Measurements from ENCODE around the gene ADAMTS20.

ADAMTS20 gene

GRCh38 chr12:43305065-43305464 is 246.9 kb downstream of the ADAMTS20 start:
- Histone ChIP-seq H3K4me3 (ENCODE audit: insufficient read depth, low read length, poor library complexity, severe bottlenecking) (no peak overlapping the region), H3K79me2 (ENCODE audit: insufficient read depth, low read length) (no peaks in the 10 kb centered on the region), H4K20me1 (ENCODE audit: low read depth, low read length) (no peaks in the 10 kb centered on the region), H3K9me2 (replicated peaks; ENCODE audit: insufficient read depth, low read length) (no peaks in the 10 kb centered on the region), H3K27me3 (ENCODE audit: low read length) (no peaks in the 10 kb centered on the region), H3F3A (ENCODE audit: insufficient read depth) (no peaks in the 10 kb centered on the region), H2AFZ (ENCODE audit: low read depth, low read length, severe bottlenecking) (no peak overlapping the region), H3K9ac (ENCODE audit: low read length) (no peak overlapping the region), H3K9me3 (ENCODE audit: insufficient read depth, low read length) (no peaks in the 10 kb centered on the region), H3K27ac (ENCODE audit: low read depth, low read length) (no peak overlapping the region), H3K4me2 (ENCODE audit: low read depth, low read length, poor library complexity, severe bottlenecking) (no peak overlapping the region), H3K36me3 (ENCODE audit: low read length) (no peaks in the 10 kb centered on the region)
- TF ChIP-seq EZH2phosphoT487 (conservative IDR thresholded peaks at IDR 0.05; ENCODE audit: low read length) (no peak), CTCF (IDR thresholded peaks at IDR 0.05; ENCODE audit: insufficient read depth, low read length, poor library complexity, severe bottlenecking) (no peak)
